Lower leg skin (tissue), 3 donors: ENCODE results near the gene ZFP42.

Source experiments
- CTCF ChIP-seq, 3 donors: fragments of 450-650 bp; IDR thresholded peaks; one replicate each; pipeline ENCODE4 v1.5.1; 2016; ENCODE audit warnings: antibody characterized with exemption in 3 of 3, mild to moderate bottlenecking in 3 of 3, moderate library complexity in 2 of 3
- POLR2A ChIP-seq, 2 donors: fragments of 450-650 bp; IDR thresholded peaks; one replicate each; pipeline ENCODE4 v1.6.1; 2016 to 2017; ENCODE audit warnings: antibody characterized with exemption in 2 of 2, mild to moderate bottlenecking in 1 of 2, moderate library complexity in 1 of 2

- TF ChIP-seq CTCF (IDR thresholded peaks at IDR 0.05) (no peak), POLR2A (IDR thresholded peaks at IDR 0.05) (no peak)
Observed at GRCh38 chr4:188025476-188025875, 29.9 kb downstream of the ZFP42 start.
